Stimulated activated CD8-positive, alpha-beta memory T cell treated with anti-CD3 and anti-CD28 coated beads, Interleukin-2, amount 100 ng/mL, for 48 hours (primary cell): ENCODE measurements around the gene TBC1D16.

Experiments used
- DNase-seq, 2 donors: peaks; one replicate each; pipeline ENCODE4 v3.0.0-alpha.2; 2020; ENCODE audit warnings: low read depth in 2 of 2

The TBC1D16 gene

DNA sequence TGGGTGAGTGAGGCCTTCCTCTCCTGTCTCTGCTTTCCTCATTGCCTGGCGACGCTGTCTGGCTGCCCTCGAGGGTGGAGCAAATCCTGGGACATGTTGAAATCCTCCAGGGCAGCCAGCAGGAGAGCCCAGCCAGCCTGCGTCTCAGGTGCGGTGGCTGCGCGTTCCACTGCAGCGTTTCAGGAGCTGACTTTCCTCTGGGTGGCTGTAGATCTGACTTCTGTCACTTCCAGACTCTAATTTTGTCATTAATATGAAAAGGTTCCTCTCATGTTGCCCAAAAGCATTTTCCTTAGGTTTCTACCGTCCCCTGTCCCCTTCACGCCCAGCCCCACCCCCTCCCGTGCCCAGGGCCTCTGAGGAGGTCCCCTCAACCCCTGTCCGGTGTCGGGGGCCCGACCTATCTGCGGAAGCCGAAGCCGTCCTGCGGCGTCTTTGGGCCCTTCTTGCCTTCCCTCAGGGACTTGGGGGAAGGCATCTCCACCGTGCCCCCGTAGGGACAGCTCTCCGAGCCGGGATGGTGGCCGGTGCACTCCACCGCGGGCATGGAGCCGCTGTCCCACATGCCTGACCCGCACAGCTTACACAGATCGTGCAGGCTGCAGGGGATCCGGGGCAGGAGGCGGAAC lies 95.1 kb downstream of the TBC1D16 start:
- no peak for DNase-seq

DNA sequence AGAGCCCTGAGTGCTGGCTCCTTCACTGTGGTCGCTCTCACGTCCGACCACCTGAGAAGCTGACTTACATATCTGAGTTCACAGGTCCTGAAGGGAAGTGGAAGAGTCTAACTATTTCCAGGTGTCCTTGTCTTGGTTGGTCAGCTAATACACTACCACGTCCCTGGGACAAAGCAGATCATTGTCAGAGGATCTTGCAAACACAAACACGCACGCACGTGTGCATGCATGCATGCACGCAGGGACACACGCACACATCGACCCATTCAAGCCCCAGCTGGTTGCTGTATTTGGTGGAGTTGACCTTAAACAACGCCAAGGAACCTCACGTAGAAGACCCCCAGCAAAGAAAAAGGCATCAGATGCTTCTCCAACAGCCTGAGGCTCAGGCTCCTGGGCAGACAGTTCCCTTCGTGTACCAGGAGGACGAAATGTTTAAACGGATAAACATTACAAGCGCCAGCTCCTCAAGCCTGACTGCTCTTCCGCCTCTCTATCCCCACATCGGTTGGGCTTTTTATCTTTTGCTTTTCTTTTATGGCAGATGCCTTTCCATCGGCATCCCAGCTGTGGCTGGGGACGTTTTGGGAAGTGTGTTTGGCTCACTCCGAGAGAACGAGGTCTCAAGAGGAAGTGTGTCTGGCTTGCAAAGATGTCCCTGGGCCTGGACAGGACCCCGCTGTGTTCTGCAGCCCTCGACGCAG lies 95.8 kb downstream of the TBC1D16 start:
- DNase-seq, result no peak

DNA sequence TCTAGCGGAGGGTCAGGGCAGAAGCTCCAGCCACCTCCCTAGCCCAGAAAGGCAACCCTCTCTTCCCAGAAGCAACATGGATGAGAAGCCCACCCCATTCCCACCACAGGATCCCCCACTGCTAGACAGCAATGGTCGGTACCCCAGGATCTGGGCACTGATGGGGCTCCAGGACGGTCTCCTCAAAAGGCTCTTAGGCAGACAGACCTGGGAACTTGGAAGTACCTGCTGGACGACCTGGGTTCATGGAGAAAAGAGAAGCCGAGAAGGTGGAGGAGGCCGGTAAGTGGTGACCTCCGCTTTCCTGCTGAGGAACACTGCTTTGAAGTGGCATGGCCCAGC lies 96.6 kb downstream of the TBC1D16 start:
- DNase-seq, result no peak

DNA sequence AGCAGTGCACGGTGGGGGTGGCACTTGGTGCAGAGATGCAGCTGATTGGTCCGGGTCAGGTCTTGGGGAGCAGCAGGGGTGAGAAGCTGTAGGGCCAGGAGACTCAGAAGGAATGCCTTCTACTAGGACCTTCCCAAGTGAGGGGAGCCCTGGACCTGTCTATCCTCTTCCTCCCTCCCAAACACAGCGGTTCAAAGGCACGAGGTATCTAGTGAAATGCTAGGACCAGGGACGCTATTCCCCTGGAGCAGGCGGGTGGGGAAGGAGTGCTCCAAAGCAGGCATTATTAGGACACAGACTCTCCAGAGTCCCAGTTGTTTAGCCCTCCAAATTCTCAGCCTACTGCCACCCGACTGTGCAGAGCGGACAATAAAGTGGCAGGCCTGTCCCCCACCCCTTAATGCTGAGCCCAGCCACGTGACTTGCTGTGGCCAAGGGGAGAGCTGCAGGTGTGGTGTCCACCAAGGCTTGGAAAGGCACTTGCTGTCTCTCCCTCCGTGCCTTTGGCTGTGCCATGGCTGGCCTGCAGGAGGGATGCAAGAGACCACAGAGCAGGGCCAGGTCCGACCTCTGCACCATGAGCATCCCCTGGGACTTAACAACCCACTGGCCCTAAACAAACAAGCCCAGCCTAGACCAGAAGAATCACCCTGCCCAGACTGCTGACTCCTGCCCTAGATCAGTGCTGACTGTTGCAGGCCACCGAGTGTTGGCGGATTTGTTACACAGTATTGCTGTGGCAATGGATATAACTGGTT lies 97.2 kb downstream of the TBC1D16 start:
- no peak for DNase-seq

DNA sequence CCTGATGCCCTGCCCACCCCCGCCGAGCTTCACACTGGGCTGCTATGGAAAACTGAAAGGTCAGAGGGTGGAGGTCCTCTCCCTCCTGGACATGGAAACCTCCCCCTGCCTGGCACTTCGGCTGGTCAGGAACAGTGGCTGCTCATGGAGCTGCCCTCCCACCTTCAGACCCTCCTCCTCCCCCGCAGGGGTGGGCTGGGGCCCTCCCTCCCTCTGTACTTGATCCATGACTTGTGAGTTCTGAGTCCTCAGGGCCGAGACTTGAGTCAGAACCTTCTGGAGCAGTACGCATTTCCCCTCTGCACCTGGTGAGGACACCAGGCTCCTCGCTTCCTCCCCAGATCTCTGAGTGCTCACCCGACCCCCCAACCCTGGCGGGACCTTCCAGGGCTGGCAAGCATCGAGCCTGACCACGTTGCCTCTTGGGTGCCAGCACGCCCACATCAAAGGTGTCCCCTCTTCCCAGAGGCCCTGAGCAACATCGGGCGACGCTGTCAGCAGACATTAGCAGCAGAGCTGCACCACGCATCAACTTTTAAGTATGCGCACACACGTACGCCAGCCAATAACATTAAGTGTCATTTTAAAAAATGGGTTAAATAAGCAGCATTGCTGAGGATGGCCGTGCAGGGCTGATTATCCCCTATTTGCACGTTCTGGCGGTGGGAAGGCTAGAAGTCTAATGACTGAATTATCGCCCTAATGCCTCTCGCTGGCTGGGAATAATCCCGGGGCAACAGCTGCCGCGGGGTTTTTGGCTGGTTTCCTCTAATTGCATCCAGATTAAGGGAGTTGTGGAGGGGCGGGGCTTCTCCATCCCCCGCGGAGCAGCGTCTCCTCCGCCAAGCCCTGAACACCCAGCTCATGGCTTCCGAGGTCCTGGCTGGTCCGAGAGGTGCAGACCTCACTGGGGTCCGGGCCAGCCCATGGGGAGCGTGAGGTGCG lies 98.0 kb downstream of the TBC1D16 start:
- no peak for DNase-seq

DNA sequence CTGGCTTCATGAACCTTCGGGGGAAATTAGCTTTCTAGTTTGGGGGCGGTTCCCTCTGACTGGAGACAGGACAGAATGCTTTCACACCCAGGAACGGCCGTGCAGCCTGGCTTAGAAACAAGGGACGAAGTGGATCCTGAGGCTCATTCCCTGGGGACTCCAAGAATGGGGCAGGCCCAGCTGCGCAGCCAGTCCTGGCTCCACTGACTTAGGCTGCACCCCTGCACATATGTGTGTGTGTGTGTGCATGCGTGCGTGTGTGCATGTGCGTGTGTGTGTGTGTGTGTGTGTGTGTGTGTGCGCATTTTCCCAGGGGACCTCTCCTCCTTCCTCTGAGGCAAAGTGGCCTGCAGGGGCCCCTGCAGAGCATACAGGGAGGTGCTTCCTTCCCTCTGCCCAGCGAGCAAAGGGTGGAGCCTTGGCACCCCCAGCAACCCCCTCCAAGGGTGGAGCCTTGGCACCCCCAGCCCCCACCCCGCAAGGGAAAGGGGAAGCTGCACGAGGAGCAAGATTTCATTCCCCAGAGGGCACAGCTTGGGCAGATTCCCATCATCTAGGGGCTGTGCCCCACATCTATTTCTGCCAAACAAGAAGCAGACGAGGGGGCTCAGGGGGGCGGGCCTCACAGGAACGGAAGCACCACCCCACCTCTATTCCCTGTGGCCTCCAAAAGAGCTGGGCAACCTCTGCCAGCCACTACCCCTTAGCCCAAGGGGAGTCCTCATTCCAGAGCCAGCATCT lies 98.9 kb downstream of the TBC1D16 start:
- no peak for DNase-seq

DNA sequence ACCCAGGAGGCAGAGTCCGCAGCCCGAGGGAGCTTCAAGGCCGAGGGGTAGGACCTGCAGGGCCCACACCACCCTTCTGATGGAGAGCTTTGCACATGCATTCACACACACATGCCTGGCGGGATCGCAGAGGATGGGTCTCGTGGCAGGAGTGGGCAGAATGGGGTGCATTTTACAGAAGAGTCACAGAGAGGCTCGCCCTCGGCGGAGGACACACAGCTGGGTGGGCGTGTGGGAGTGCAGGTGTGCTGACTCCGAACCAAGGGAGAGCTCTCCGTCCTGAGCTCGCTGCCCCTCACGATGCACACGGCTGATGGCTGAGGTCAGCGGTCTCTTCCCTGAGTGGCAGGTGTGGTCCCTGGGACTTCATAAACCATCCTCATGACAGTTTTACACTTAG lies 99.6 kb downstream of the TBC1D16 start:
- no peak for DNase-seq

DNA sequence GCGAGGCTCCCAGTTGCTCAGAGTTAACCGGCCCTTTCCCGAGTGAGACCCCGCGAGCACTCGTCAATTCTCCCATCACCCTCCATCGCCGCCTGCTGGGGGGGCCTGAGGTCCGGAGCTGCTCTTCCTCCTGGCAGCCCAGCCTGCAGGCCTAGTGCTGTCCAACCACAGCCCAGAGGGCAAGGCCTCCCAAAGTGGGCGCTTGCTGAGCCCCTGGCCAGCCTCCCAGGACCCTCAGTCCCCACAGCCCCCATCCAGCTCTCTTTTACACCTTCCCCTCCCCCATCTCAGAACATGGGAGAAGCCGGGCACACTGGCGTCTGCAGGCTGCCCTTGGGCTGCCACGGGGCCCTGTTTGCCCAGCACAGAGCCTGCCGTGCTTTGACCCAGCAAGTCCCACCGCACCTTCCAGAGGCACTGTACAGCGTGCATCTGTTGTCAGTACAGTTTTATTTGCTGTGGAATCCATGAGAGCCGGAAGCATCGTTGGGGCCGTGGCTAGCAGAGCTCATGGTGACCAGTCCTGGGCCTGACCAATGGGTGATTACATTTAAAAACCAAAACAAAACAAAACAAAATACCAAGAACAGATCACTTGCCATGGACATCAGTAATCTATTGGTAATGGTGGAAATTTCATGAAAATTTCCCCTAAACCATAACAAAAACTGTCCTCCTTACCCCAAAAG lies 100.3 kb downstream of the TBC1D16 start:
- no peak for DNase-seq

DNA sequence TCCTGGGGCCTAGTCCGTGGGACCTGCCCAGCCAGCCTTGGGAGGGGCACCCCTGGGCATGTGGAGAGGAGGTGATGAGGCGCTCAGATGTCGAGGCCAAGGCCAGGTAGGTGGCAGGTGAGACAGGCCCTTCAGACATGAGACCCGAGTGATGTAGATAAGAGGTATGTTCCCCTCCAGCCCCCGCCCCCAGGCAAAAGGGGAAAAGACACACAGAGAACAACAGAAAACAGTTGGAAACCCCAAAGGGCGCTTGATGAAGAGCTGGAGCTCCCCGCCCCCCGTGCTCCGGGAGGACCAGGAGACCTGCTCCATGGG lies 101.1 kb downstream of the TBC1D16 start:
- DNase-seq, result no peak

DNA sequence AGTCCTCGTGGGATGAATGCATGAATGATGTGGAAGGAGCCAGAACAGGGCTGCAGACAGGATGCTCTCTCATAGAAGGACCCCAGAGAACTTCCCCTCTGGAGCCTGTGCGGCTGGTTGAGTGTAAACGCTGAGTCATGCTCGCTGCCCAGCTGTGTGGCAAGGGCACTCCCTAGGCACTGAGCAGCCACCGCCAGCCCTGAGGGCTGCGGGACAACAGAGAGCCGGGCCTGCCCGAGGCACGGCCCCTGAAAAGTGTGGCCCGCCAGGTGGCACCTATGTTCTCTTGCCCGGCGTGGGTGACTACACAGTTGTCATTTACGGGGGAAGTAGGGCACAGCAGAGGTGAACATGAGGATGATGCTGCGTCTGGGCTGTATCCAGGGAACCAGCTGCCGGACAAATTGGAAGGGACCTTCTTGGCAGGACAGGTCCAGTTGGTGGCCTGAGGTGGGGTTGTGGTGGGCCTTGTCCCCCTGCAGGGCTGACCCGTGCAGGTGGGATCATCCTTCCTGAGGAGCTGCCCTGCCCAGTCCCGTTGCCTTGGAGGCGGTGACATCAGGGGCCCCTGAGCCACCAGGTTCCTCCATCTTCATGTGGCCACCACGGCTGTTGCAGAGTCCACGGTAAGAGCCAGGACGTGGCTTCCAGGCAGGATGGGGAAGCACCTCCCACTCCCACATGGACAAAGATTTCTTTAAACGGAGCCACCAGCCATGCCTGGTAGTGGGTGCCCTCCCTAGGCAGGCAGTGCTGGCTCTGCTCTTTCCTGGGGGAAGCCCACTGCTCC lies 101.6 kb downstream of the TBC1D16 start:
- no peak for DNase-seq

DNA sequence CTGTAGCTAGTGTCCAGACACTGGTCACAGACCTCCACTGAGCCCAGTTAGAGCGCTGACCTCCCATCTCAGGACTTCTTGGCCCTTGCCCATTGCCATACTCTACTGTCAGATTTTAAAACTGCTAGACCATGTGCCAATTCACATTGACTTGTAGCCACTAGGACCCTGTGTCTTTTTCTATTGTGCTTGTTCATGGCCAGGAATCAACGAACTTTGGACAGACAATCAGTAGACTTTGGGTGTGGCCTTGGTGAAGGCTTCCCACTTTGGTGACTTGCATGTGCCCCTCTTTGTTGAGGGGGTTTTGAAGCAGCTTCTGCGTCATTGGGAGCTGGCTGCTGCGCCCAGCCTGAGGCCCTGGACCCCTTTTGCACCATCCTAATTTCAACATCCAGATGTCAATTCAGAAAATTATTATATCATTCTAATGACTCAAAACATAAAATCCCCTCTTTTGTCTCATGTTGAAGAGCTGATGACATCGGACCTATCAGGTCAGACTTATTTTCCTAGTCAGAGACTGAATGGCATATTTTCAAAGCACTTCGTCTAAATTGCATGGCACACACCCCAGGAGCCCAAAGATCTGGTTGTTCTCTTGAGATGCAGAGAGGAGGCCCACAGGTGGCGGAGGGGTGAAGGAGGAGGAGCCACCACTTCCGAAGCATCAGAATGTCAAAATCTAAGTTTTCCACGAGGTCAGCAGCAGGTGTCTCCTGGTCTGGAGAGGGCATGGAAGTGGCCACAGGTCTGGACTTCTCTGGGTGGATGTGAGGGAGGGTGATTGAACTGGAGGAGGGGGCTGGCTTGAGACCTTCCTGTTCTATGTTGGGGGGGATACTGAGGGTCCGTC lies 103.0 kb downstream of the TBC1D16 start:
- DNase-seq, result no peak

DNA sequence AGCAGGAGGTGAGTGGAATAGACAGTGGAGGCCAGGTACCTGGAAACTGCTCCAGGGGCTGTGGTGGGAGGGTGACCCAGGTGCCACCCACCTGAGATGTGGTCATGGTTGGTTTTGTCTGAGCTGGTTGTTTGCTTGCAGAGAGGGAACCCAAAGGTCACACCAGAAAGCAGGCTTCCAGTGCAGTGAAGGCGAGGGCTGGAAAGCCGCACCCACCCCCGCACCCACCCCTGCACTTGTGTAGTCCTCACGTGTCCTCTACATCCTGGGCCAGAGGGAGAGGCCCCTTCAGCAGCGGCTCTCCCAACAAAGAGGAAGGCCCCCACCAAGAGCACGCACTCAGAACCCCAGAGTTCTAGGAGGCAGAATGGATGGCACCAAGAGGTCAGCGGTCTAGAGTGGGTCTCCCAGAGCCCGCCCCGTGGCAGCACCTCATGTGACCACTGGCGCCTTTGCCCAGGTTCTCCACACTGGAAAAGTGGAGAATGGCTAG lies 103.8 kb downstream of the TBC1D16 start:
- no peak for DNase-seq

DNA sequence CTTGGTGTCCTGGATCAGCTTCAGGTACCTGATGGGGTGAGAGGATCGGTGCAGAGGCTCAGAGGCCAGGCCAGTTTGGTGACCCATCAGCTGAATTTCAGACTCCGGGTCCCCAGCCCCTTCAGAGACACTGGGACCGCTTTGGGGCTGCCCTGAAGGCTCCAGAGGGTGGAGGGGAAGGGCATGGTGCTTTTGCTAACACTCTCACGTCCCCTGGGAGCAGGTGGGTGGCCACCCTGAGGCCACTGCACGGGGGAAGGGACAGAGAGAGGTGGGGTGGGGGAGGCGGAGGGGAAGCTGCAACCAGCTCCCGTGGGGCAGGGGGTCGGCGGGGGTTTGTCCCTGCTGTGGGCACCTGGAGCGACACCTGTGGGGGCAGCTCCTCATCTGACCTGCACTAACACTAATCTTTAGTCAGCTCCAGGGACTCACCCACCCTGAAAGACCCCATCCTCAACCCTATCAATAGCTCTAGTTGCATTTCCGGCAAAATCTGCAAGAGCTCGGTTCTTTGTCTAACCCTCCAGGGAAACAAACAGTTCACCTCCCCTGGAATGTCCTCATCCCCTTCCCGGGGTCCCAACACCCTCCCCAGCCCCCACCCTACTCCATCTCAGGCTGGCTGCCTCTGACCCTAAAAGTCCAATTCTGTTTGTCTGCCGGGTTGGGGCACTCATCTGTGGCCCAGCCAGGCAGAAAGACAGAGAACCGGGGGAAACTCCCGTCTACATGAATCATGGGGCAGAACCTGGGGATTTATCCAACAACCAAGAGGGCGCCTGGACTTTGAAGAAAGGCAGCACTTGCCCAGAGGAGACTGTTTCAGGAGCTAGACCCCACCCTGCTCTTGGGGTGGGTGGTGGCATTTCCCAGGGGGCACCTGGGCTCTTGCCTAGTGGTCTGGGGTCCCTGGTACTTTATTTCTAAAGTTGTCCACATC lies 104.5 kb downstream of the TBC1D16 start:
- no peak for DNase-seq

DNA sequence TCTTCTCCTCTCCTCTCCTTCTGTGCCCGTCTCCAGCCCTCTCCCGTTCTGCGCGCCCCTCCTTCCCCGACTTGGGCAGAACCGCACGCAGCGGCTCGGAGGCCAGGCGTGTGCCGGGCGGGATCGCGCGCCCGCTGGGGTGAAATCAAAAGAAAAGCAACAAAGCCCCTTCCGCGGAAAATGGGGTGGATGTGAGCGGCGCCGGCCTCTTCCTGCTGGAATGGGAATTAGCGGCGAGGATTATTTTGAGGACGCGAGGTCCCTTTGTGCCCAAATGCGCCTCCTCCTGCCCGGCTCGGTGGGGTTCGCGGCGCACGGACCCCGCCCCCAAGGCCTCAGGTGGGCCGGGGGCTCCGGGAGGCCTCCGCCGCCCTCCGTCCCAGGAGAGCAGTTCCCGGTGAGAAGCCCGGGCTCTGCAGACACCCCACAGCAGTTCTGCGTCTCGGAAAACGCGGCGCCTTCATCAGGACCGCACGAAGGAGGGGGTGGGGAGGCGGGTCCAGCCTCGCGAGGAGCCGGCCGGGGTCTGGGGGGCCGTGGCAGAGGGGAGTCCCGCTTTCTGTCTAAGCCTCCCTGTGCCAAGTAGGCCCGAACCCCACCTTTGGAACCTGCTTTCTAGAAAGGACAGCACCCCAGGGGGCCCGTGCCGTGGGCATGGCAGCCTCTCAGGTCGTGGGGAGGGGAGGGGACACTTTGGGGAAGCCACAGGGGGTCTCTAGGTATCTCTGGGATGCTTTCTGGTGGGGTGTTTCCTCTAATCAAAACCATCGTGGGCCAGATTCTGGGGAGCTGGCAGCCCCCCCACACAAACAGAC lies 105.4 kb downstream of the TBC1D16 start:
- DNase-seq, result no peak

DNA sequence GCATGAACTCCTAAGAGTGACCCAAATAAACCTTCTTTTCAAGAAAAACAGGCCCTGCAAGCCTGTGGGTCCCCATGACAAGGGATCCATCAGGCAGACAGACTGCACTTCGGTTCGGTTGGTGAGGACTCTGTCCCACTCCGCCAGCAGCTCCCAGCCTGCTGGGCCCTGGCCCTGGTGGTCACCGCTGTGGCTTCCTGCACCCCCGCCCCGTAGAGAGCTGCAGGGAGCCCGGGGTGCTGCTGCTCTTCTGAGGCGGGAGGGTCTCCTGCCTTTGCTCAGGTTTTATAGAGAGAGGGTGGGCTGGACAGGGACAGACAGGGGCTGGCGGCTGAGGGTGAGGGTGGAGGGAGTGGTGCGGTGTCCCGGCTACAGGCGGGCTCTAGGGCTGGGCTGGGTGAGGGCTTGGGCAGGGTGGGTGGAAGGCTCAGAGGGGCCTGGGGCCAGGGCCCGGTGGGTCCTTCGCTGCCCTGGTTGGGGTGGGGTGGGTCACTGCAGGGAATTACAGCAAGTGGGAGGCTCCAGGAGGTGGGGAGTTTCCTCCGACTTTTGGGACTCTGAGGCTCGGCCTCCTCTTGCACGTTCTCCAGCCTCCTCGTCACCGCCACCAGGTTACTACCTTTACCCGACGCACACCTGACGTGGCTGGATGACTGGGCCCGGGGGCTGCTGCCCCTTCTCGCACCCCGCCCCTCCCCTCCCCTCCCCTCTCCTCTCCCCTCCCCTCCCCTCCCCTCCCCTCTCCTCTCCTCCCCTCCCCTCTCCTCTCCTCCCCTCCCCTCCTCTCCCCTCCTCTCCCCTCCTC lies 106.2 kb downstream of the TBC1D16 start:
- DNase-seq, result no peak
